Gastroesophageal sphincter (tissue), 4 donors: Measurements from ENCODE around the gene ONECUT1. TPM values are rescaled to one million over a fixed set of nuclear protein-coding genes. Genes with fewer than 3 reads are reported as not detected.
A peak's percentile ranks its signal among the peaks of the same experiment; 100 is the strongest.

Source experiments
- ATAC-seq: fragments of 150-250 bp; one replicate; pipeline ENCODE4 v1.9.1; 2016; ENCODE audit warnings: mild to moderate bottlenecking, moderate library complexity
- H3K27ac ChIP-seq, 4 donors: fragments of 200-600 bp; sonication (generic) in 3 of 4; 1 replicate in 3 of 4; 2 replicates in 1 of 4; pipeline ENCODE4 v1.5.1; 2016 to 2019
- H3K27me3 ChIP-seq: fragments of 200-600 bp; sonication (generic); one replicate; pipeline ENCODE4 v1.5.1; 2019
- H3K36me3 ChIP-seq, 2 donors: fragments of 200-600 bp; sonication (generic); one replicate each; pipeline ENCODE4 v1.5.1; 2019; ENCODE audit warnings: control low read depth in 1 of 2
- H3K4me1 ChIP-seq, 3 donors: fragments of 200-600 bp; sonication (generic); 1 replicate in 2 of 3; 2 replicates in 1 of 3; pipeline ENCODE4 v1.5.1; 2016 to 2019; ENCODE audit warnings: control low read depth in 2 of 3
- H3K4me3 ChIP-seq, 2 donors: fragments of 200-600 bp; sonication (generic); one replicate each; pipeline ENCODE4 v1.5.1; 2019; ENCODE audit warnings: mild to moderate bottlenecking in 1 of 2, moderate library complexity in 1 of 2
- H3K9me3 ChIP-seq, 3 donors: fragments of 200-600 bp; sonication (generic); one replicate each; pipeline ENCODE4 v1.5.1; 2017 to 2019; ENCODE audit warnings: control low read depth in 2 of 3
- EP300 ChIP-seq: sonication (generic); formaldehyde crosslinking; IDR thresholded peaks from one replicate; pipeline ENCODE4 v1.6.1; 2017; ENCODE audit warnings: antibody characterized with exemption, mild to moderate bottlenecking
- POLR2A ChIP-seq, 2 donors: fragments of 450-650 bp; IDR thresholded peaks; one replicate each; pipeline ENCODE4 v1.6.1; 2017; ENCODE audit warnings: antibody characterized with exemption in 2 of 2, mild to moderate bottlenecking in 2 of 2, moderate library complexity in 1 of 2
- POLR2AphosphoS5 ChIP-seq: sonication (generic); formaldehyde crosslinking; IDR thresholded peaks from one replicate; pipeline ENCODE4 v1.6.1; 2017; ENCODE audit warnings: antibody characterized with exemption
- WGBS, 2 donors: methylation state at CpG; one replicate each; pipeline ENCODE4 v1.1.5; 2018; ENCODE audit warnings: low coverage in 1 of 2; 5-methylcytosine and 5-hydroxymethylcytosine counted together
- total RNA-seq, 4 donors: library from RNA; depleted of rRNA; stranded (reverse); fragments of >200 nt; gene quantifications; one replicate each; pipeline ENCODE4 v1.1.0, GENCODE V29; 2016
- TF ChIP-seq, protein P1 (sequence below), 4 experiments: fragments of 200-600 bp in 2 of 4; fragments of 450-650 bp in 2 of 4; sonication (generic) in 1 of 4; IDR thresholded peaks; one replicate each; pipeline ENCODE4 v1.5.1; 2017 to 2019; ENCODE audit warnings: antibody characterized with exemption in 4 of 4, mild to moderate bottlenecking in 2 of 4, moderate library complexity in 2 of 4

The ONECUT1 gene
- total RNA-seq, 4 donors from 2014 or later = 0.47 TPM; not detected in 3

DNA sequence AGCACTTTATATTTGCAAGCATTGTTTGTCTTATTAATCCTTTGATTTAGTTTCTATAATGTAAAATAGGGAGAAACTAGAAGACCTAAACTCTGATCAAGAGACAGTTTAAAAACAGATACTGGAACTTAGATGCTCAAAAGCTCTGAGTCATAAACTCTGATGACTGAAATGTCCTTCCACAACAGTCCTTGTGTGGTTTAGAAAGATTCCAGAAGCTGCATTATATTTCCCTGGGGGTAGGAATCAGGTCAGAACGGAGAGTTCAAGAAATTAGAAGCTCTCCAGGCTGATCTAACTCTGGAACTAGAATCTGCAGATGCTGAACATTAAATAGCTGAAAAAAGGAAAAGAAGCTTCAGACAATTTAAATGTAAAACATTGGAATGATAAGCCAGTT is 18.3 kb upstream of the ONECUT1 start:
- Histone ChIP-seq H3K27ac (no peak overlapping the region), H3K4me1 (peaks cover 0 to 29% (median 24%) of the 10 kb centered on the region in 3 donors), H3K36me3 (no peaks in the 10 kb centered on the region), H3K9me3 (no peaks in the 10 kb centered on the region), H3K4me3 (no peak overlapping the region), H3K27me3 (peaks cover 97% of the 10 kb centered on the region)
- 42 to 55% methylated on average over 1 of the region's 1 CpG for WGBS, 2 donors
- no peak for ATAC-seq
- TF ChIP-seq POLR2AphosphoS5 = no peak
- TF ChIP-seq POLR2A (IDR thresholded peaks at IDR 0.05) = no peak
- TF ChIP-seq EP300 = no peak
- TF ChIP-seq, protein P1, sequence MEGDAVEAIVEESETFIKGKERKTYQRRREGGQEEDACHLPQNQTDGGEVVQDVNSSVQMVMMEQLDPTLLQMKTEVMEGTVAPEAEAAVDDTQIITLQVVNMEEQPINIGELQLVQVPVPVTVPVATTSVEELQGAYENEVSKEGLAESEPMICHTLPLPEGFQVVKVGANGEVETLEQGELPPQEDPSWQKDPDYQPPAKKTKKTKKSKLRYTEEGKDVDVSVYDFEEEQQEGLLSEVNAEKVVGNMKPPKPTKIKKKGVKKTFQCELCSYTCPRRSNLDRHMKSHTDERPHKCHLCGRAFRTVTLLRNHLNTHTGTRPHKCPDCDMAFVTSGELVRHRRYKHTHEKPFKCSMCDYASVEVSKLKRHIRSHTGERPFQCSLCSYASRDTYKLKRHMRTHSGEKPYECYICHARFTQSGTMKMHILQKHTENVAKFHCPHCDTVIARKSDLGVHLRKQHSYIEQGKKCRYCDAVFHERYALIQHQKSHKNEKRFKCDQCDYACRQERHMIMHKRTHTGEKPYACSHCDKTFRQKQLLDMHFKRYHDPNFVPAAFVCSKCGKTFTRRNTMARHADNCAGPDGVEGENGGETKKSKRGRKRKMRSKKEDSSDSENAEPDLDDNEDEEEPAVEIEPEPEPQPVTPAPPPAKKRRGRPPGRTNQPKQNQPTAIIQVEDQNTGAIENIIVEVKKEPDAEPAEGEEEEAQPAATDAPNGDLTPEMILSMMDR (IDR thresholded peaks at IDR 0.05) = no peak

DNA sequence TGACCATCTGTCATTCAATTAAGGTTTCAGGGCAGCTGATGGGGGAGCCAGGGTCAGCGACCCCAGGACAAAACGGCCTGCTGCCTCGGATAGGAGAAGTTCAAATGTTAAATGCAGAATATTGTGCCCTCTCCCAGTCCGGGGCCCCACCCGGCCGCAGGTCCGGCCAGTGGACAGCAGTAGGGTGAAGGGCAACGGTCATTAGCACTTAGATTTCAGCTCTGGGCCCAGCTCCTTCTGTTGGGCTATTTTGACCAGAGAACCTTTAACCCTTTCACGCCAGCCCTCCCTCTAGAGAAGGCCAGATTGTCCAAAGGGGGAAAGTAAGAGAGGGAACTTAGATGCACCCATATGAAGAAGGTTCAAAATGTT is 16.1 kb upstream of the ONECUT1 start:
- ATAC-seq = no peak
- H3K4me3 ChIP-seq = no peak overlapping the region
- 67 to 70% methylated on average over 1 to 2 of the region's 9 CpGs for WGBS, 2 donors
- no peaks in the 10 kb centered on the region for H3K9me3 ChIP-seq
- no peaks in the 10 kb centered on the region for H3K36me3 ChIP-seq
- H3K4me1 ChIP-seq = peaks cover 0 to 31% (median 24%) of the 10 kb centered on the region in 3 donors
- H3K27ac ChIP-seq = no peak overlapping the region
- TF ChIP-seq, protein P1 (IDR thresholded peaks at IDR 0.05) = no peak
- TF ChIP-seq POLR2A (IDR thresholded peaks at IDR 0.05) (no peak), POLR2AphosphoS5 (no peak), EP300 (no peak)
- H3K27me3 ChIP-seq = peaks cover 100% of the 10 kb centered on the region

DNA sequence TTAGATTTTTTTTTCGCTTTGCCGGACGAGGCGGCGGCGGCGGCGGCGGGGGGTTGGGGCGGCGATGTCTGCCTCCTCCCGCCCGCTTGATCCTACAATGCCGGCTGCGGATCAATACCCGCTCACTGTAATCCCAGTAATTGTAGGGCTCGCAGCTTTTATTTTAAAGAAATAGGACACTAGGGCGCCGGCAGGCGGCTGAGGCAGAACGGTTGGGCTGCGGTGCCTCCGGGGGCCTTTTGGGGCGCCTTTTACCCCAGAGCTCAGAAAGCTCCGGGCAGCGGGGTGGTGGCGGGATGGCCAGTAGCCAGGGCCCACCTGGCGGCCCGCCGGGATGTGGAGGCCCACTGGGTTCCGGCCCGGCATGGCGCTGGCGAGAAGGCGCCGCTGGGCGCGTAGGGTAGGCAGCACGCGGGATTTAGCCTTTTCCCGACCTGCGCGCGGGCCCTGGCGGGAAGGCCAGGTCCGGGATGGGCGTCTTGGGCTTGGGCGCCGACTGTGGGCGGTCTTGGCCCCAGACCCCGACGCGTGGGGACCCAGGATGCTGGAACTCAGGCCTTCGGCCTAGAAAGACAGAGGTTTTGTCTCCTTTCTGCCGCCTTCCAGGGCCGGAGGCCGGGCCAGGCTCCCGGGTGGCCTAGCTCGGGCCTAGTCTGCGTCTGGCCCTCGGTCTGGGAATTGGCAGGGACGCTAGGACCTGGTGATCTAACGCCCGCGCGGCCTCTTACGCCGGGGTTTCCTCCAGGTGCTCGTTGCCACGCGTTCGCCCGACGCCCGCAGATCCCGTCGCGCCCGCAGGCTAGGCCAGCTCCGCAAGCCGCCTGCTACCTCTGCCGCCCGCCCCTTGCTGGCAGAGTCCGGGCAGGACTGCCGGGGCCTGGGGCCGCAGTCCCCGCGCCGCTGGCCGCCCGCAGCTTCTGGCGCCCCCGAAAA is 15.5 kb upstream of the ONECUT1 start:
- Histone ChIP-seq H3K36me3 (no peaks in the 10 kb centered on the region), H3K27me3 (peaks cover 100% of the 10 kb centered on the region), H3K9me3 (no peaks in the 10 kb centered on the region), H3K4me3 (peak overlapping the region in 1 of 2 donors; percentile 46), H3K4me1 (peaks cover 0 to 31% (median 24%) of the 10 kb centered on the region in 3 donors), H3K27ac (no peak overlapping the region)
- TF ChIP-seq POLR2AphosphoS5 = no peak
- TF ChIP-seq, protein P1 (IDR thresholded peaks at IDR 0.05) = peak in 1 of 4 experiments; percentile 9
- WGBS, 2 donors = 0 to 7% methylated on average over 5 to 12 of the region's 93 CpGs
- ATAC-seq = no peak

DNA sequence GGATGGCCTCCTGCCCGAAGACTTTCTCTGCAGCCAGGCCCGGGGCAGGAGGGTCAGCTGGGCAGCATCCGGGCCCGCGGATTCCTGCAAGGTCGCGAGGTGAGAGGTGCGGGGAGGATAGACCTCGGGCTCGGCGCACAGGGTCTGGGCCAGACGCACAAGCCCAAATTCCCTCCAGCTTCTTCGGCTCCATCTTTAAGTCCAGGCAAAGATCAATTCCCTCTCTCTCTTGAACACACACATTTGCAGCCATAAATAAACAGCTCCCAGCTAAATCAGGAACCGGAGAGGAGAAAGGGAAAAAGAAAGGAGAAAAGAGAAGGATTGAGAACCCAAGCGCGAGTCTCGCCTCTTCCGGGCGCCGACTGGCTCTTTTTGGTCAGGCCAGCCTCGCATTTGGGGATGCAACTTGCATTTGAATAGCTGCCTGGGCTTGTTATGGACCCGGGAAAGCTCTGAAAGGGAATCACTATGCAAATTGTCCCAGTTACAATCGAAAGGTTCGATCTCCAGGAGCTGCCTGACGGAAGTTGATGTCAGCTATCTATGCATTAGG is 14.5 kb upstream of the ONECUT1 start:
- no peaks in the 10 kb centered on the region for H3K36me3 ChIP-seq
- ATAC-seq = no peak

More for the DNA sequence above, 14.5 kb upstream of the ONECUT1 start:
- Histone ChIP-seq H3K27me3 (peaks cover 100% of the 10 kb centered on the region), H3K9me3 (no peaks in the 10 kb centered on the region), H3K4me1 (peaks cover 0 to 31% (median 24%) of the 10 kb centered on the region in 3 donors), H3K4me3 (peak overlapping the region in 1 of 2 donors; percentile 46), H3K27ac (no peak overlapping the region)
- TF ChIP-seq, protein P1 (IDR thresholded peaks at IDR 0.05) = no peak
- TF ChIP-seq POLR2AphosphoS5 (no peak), POLR2A (IDR thresholded peaks at IDR 0.05) (no peak), EP300 (no peak)
- 3 to 10% methylated on average over 13 to 25 of the region's 25 CpGs for WGBS, 2 donors
